Fibroblast of skin of scalp (primary cell): ENCODE results near the gene ZNF200.
"Not testable (repeated sequence)": the region's sequence is repeated elsewhere in the genome, so short reads cannot be mapped to it uniquely, and the experiment has no call there.

Source experiments
- DNase-seq: peaks from one replicate; pipeline ENCODE4 v3.0.0-alpha.2; 2013

The ZNF200 gene

DNA sequence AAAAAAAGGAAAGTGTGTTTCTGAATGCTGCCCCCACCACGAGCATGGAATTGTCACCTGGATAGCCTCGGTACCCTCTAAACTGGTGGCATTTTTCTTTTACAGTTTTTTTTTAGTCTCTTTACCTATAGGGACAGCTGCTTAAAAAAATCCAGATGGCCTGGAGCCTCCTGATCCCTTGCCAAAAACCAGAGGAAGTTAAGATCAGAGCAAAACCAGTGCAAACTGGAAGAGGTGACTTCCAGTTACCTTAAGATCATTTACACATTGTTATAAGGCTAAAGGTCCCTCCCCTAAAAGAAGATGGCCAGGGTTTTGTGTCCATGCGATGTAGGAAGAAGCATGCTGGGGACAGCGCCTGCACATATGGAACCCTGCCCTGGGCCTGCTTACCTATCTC lies 18.0 kb upstream of the ZNF200 start:
- no peak for DNase-seq

DNA sequence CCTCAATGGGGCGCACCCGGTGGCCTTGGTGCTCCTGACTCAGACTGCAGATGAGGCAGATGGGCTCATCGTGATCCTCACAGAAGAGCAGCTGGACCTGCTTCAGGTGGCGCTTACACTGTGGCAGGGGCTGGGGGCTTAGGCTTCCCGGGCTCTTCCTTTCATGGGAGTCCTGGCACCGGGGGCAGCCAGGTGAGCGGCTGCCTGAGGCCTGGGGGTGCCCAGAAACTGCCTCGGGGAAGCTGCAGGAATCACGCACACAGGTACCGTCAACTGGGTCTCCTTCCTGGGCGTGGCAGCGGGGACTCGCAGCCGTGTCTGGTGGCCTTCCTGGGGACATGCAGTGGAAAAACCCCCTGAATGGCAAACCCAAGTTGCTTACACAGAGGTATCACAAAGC lies 14.5 kb upstream of the ZNF200 start:
- DNase-seq = no peak

DNA sequence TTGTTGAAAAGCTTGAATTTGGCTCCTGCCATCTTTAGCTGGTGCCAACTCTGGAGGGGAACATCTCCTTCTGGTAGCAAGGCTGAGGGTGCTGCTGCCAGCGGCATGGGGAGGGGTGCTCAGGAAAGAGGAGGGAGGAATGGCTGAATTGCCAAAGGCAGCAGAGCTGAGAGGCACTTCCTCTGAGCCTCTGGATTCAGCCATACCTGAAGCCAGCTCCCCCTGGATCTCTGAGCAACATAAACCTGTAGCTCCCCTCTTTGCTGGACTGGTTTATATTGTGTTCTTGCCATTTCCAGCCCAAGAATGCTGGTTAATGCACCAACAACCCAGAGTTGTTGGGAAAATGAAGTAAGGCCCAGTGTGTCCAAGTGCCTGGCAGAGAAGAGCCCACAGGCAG lies 14.1 kb upstream of the ZNF200 start:
- DNase-seq = no peak

- no peak for DNase-seq
Measured at GRCh38 chr16:3248596-3248995, 13.6 kb upstream of the ZNF200 start.

- DNase-seq = no peak
Measured at GRCh38 chr16:3246876-3247275, 11.9 kb upstream of the ZNF200 start.

DNA sequence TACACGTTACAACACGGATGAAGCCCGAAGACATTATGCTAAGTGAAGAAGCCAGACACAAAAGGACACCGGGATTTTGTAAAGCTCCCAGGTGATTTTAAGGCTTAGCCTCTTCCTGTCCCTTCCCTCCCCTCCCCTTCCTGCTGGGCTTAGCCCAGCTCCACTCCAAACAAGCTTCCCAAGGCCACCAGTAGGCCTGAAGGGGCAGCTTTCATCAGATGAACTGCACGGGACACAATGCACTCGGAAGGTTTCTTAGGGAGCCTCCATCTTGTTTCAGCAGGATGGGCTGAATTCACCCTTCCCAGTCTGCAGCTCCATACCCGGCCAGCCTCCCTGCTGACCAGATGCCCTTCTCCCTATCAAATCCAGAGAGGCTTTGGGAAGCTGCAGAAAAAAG lies 11.0 kb upstream of the ZNF200 start:
- no peak for DNase-seq

GRCh38 chr16:3243882-3244281 lies 8.9 kb upstream of the ZNF200 start:
- DNase-seq = no peak

- no peak for DNase-seq
Measured at GRCh38 chr16:3242709-3243108, 7.8 kb upstream of the ZNF200 start.

DNA sequence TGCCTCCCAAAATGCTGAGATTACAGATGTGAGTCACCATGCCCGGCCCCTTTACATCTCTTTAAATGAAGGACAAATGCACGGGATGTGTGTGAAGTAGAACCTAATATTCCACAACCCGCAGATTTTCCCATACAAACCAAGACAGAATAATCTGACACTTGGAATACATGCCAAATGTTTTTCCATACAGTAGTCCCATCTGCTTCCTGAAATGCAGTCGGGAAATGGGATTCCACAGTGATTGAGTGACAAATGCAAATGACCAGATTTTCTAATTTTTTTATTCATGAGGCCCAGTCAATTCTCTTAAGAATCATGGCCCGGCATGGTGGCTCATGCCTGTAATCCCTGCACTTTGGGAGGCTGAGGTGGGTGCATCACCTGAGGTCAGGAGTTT lies 6.8 kb upstream of the ZNF200 start:
- no peak for DNase-seq

GRCh38 chr16:3235856-3236669 lies 1.1 kb upstream of the ZNF200 start:
- DNase-seq = no peak

DNA sequence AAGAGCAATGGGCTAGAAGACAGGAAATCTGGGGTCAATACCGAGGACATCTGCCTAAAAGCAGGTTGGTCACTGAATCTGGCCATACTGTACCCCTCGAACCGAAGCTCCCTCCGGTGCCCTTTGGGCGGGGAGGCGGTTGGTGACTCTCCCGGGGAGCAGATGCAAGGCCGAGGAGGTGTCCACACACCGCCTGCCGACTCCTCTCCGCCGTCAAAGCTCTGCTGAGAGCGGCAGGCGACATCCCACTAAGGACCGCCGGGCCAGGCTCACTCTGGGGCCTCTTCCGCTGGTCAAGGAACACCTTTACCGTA lies 458 bp downstream of the ZNF200 start:
- no peak for DNase-seq

DNA sequence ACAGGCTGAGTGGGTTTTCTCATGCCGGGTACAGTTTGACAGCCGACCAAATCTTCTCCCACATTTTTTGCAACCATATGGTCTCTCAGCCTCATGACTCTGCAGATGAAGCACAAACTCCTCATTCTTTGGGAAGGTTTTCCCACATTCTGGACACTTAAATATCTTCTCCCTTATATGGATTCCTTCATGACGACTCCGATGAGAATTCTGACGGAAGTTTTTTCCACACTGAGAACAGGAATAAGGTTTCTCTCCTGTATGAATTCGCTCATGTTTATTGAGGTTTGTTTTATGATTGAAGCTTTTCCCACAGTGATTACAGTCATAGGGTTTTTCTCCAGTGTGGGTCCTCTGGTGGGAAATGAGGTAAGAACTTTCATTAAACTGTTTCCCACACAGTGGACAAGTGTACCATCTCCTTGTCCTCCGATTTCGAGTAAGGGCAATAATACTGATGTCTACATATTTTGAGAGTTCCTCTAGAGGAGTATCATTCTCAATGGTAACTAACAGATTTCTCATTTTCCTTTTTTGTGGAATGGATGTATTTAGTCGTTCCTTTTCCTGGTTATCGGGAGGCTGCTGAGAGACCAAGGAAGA lies 10.9 kb downstream of the ZNF200 start:
- DNase-seq = peak; percentile 4

GRCh38 chr16:3220839-3221238 lies 14.1 kb downstream of the ZNF200 start:
- no peak for DNase-seq

- DNase-seq = no peak
Measured at GRCh38 chr16:3216263-3216640, 18.7 kb downstream of the ZNF200 start.

GRCh38 chr16:3215601-3216262 lies 19.2 kb downstream of the ZNF200 start:
- no peak for DNase-seq

DNA sequence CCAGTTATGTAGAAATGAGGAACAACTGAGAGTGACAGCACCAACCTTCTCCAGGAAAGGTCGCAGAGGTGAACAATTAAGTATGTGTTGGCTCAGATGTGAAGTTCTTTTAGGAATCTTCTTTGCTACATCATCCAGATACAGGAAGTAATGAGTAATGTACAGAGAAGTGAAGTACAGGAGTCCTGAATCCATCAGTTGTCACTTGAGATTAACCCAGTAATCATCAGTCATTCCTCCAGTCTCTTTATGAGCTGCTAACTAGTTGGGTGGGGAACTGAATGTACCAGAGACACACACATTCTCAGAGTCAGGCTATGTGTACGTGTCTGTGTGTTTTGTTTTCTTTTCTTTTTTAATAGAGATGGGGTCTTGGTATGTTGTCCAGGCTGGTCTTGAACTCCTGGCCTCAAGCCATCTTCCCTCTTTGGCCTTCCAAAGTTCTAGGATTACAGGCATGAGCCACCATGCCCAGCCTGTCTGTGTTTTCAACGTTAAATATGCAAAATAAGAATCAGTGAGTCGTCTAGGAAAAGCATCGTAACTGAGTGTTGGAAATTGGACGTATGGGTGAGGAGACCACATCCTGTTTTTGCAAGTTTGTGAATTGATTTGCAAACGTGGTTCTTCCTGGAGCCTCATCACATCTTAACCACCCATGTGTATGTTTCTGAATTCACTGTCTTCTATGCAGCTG lies 19.9 kb downstream of the ZNF200 start:
- DNase-seq = no peak

GRCh38 chr16:3212567-3212966 lies 22.4 kb downstream of the ZNF200 start:
- no peak for DNase-seq

- DNase-seq = no peak
Measured at GRCh38 chr16:3212006-3212405, 23.0 kb downstream of the ZNF200 start.

GRCh38 chr16:3207086-3207953 lies 27.6 kb downstream of the ZNF200 start:
- no peak for DNase-seq

DNA sequence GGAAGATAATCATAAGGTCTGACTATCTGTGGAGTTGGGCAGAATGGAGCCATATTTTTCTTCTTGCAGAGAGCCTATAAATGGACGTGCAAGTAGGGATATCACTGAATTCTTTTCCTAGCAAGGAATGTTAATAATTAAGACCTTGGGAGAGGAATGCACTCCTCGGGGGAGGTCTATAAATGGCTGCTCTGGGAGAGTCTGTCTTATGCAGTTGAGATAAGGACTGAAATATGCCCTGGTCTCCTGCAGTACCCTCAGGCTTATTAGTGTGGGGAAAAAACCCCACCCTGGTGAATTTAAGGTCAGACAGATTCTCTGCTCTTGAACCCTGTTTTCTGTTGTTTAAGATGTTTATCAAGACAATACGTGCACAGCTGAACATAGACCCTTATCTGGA lies 29.0 kb downstream of the ZNF200 start:
- not testable (repeated sequence) for DNase-seq

GRCh38 chr16:3202903-3203539 lies 31.9 kb downstream of the ZNF200 start:
- DNase-seq = no peak
